ENCODE data around the gene TTF1. TPM values are rescaled to one million over a fixed set of nuclear protein-coding genes. Genes with fewer than 3 reads are reported as not detected.

Gene TTF1
- total and polyA plus RNA-seq, 2 donors from 2014 or later = 10.3 to 16.3 TPM

GRCh38 chr9:132367613-132368313 is 38.9 kb downstream of the TTF1 start:
- H3K27ac ChIP-seq (ENCODE audit: low read depth in 2 of 2, low read length in 2 of 2) = no peak overlapping the region
- no peak for FAIRE-seq
- no peak overlapping the region for H3K9ac ChIP-seq (ENCODE audit: low read length in 3 of 3)

DNA sequence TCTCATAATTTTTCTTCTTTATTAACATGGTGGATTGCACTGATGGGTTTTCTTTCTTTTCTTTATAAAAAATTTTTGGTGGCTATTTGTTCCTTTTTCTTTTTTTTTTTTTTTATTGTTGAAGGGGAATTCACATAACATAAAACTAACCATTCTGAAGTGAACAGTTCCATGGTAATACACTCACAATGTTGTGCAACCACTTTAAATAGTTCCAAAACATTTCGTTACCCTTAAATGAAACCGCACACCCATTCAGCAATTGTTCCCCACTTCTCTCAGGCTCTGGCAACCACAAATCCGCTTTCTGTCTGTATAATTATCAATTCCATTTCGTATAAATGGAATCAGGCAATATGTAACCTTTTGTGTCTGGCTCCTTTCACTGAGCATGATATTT is 40.2 kb downstream of the TTF1 start:
- intact Hi-C loops (cut with DNase I) = no loop called here
- DNase-seq (no peak), FAIRE-seq (no peak)
- no peaks in the 10 kb centered on the region for H3K9me3 ChIP-seq (ENCODE audit: control insufficient read depth in 2 of 3, insufficient read depth in 1 of 3, low read length in 3 of 3)
- no peak overlapping the region for H3K9ac ChIP-seq (ENCODE audit: low read length in 3 of 3)
- no peaks in the 10 kb centered on the region for H3K36me3 ChIP-seq (ENCODE audit: control insufficient read depth in 2 of 3, insufficient read depth in 3 of 3, low read length in 3 of 3)
- no peak for TF ChIP-seq CTCF (IDR thresholded peaks at IDR 0.05; ENCODE audit: borderline replicate concordance, extremely low read depth, insufficient read depth)
- no peak overlapping the region for H3K4me3 ChIP-seq (ENCODE audit: low read length in 3 of 3)
- H3K4me1 ChIP-seq (ENCODE audit: control insufficient read depth in 2 of 3, insufficient read depth in 2 of 3, low read depth in 1 of 3, low read length in 3 of 3) = no peaks in the 10 kb centered on the region
- no peak overlapping the region for H3K27ac ChIP-seq (ENCODE audit: low read depth in 2 of 2, low read length in 2 of 2)
- H3K27me3 ChIP-seq (ENCODE audit: control insufficient read depth, insufficient read depth, low read length) = no peaks in the 10 kb centered on the region

More at GRCh38 chr9:132367613-132368313, 38.9 kb downstream of the TTF1 start:
- H3K9me3 ChIP-seq (ENCODE audit: control insufficient read depth in 2 of 3, insufficient read depth in 1 of 3, low read length in 3 of 3) = no peaks in the 10 kb centered on the region
- intact Hi-C loops (cut with DNase I) = no loop called here
- H3K4me3 ChIP-seq (ENCODE audit: low read length in 3 of 3) = no peak overlapping the region
- DNase-seq = peak in 3 of 5 donors; percentile 13 to 40 (median 27)
- no peaks in the 10 kb centered on the region for H3K4me1 ChIP-seq (ENCODE audit: control insufficient read depth in 2 of 3, insufficient read depth in 2 of 3, low read depth in 1 of 3, low read length in 3 of 3)
- TF ChIP-seq CTCF (IDR thresholded peaks at IDR 0.05; ENCODE audit: borderline replicate concordance, extremely low read depth, insufficient read depth) = no peak
- H3K27me3 ChIP-seq (ENCODE audit: control insufficient read depth, insufficient read depth, low read length) = no peaks in the 10 kb centered on the region
- no peaks in the 10 kb centered on the region for H3K36me3 ChIP-seq (ENCODE audit: control insufficient read depth in 2 of 3, insufficient read depth in 3 of 3, low read length in 3 of 3)

GRCh38 chr9:132365986-132366385 is 40.7 kb downstream of the TTF1 start:
- H3K9me3 ChIP-seq (ENCODE audit: control insufficient read depth in 2 of 3, insufficient read depth in 1 of 3, low read length in 3 of 3) = no peaks in the 10 kb centered on the region
- H3K4me3 ChIP-seq (ENCODE audit: low read length in 3 of 3) = no peak overlapping the region
- no peak overlapping the region for H3K27ac ChIP-seq (ENCODE audit: low read depth in 2 of 2, low read length in 2 of 2)
- DNase-seq = no peak
- H3K27me3 ChIP-seq (ENCODE audit: control insufficient read depth, insufficient read depth, low read length) = no peaks in the 10 kb centered on the region
- H3K9ac ChIP-seq (ENCODE audit: low read length in 3 of 3) = no peak overlapping the region
- intact Hi-C loops (cut with DNase I) = no loop called here
- no peak for FAIRE-seq
- TF ChIP-seq CTCF (IDR thresholded peaks at IDR 0.05; ENCODE audit: borderline replicate concordance, extremely low read depth, insufficient read depth) = no peak
- H3K4me1 ChIP-seq (ENCODE audit: control insufficient read depth in 2 of 3, insufficient read depth in 2 of 3, low read depth in 1 of 3, low read length in 3 of 3) = no peaks in the 10 kb centered on the region
- no peaks in the 10 kb centered on the region for H3K36me3 ChIP-seq (ENCODE audit: control insufficient read depth in 2 of 3, insufficient read depth in 3 of 3, low read length in 3 of 3)
